ENCODE measurements around the gene CERS2. TPM values are rescaled to one million over a fixed set of nuclear protein-coding genes. Genes with fewer than 3 reads are reported as not detected.

The CERS2 gene, protein sequence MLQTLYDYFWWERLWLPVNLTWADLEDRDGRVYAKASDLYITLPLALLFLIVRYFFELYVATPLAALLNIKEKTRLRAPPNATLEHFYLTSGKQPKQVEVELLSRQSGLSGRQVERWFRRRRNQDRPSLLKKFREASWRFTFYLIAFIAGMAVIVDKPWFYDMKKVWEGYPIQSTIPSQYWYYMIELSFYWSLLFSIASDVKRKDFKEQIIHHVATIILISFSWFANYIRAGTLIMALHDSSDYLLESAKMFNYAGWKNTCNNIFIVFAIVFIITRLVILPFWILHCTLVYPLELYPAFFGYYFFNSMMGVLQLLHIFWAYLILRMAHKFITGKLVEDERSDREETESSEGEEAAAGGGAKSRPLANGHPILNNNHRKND
- total RNA-seq (2022; extraction: Qiagen RNA extraction; ENCODE audit: low read depth), result 249 to 266 TPM (median 256 TPM) in 5 replicates

DNA sequence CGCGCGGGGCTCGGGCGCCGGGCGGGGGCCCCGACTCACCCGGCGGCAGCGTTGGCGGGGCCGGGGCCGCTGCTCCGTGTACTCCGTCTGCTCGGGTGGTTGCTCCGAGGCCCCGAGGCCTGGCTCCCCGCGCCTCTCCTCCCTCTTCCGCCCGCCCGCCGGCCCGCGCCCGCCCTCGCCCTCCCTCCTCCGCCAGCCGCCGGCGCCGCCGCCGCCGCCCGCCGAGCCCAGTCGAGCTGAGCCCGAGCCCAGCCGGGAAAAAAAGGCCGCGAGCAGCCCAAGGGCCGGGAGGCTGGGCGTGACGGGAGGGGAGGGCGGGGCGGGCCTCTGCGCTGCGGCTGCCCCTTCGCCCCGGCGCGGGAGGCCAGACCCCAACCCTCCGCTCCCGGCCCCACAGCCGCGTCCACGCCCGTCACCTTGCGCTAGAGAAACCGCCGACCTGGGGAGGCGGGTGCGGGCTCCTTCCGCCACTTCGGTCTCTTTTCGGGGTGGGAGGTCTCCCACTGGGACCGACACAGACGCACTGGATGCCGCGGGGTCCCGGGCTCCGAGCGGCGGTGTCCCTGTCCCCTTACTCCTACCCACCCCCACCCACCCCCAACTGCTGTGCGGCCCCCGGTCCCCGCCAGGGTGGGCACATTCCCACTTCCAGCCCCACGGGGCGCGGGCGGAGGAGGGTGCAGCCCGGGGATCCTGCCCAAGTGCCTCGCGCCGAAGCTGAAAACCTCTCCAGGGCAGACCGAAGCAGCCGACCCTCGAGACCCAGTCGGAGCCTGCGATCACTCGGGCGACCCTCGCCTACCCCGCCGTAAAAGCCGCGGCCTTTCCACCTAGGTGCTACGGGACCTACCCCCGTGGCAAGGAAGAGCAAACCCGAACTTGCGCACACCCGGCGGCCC, at the start of gene CERS2:
Gene CERS2, minus strand, starts transcription at position 256 of the 899 bp plus-strand sequence. CDS start 5,745 bp downstream, outside the sequence.

DNA sequence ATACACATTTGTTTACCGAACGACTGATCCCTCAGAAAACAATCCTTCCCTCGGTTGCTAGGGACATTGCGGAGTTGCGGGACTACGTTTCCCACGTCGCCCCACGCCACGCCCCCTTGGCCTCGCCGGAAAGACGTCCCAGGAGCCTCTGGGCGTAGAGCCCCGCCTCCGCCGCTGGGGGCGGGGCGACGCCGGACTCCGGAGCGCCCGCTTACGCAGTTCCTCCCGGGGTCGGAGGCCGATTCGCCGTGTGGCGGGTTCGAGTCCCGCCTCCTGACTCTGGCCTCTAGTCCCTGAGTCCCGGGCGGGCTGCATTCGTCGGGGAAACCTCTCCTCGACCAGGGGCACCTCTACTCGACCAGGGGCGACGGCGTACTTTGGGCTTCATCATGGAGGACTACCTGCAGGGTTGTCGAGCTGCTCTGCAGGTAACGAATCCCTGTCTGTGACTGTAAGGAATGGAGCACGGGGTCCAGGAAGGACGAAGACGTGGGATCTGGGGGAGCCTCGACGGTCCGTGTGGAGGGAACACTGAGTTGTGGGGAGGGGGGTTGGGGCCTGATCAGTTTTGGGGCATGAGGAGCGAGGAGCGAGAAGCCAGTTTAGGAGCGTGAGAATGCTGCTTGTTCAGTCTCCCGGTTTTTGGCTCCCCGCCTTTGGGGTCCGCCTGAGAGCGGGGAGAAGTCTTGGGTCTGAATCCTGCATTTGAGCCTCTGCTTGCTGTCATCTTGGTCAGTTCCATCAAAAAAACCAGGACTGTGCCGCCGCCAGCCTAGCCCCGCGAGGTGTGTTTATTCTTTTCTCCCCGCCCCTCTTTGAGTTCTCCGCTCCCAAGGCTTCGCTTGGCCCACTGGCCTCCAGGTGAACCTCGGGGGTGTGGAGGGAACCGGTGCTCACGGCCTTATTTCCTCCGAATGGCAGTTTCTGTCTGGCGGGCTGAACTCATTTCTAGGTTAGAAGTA, 33.9 kb upstream of the CERS2 start, which contains the start of gene PRUNE1:
Gene PRUNE1, plus strand, starts transcription at position 206 of the 962 bp plus-strand sequence. Its CDS starts 184 bp downstream, at position 390.

GRCh38 chr1:151006327-151007052, 31.9 kb upstream of the CERS2 start, which contains the start of gene MINDY1:
TSS of gene MINDY1 (minus strand) at chr1:151006902. CDS start at chr1:151002617, 4,285 bp downstream.

GRCh38 chr1:150981805-150982712, 7.4 kb upstream of the CERS2 start, which contains the start of gene ANXA9:
TSS of gene ANXA9 (plus strand) at chr1:150982292. CDS start at chr1:150983106, 814 bp downstream.

GRCh38 chr1:150926097-150926741, 48.4 kb downstream of the CERS2 start, which contains the start of gene SETDB1:
TSS of gene SETDB1 (plus strand) at chr1:150926363. CDS start at chr1:150927715, 1,352 bp downstream.

Other genes starting within 250 kb of the CERS2 start
- 14.6 to 21.0 TPM (median 17.2 TPM) in 5 replicates for gene CTSS, start 209.1 kb downstream of the CERS2 start, total RNA-seq (2022; extraction: Qiagen RNA extraction; ENCODE audit: low read depth)
- 1.7 to 2.2 TPM (median 1.8 TPM) in 5 replicates for gene CTSK, start 166.6 kb downstream of the CERS2 start, total RNA-seq (2022; extraction: Qiagen RNA extraction; ENCODE audit: low read depth)
- gene ARNT, start 98.2 kb downstream of the CERS2 start, total RNA-seq (2022; extraction: Qiagen RNA extraction; ENCODE audit: low read depth), result 9.9 to 13.0 TPM (median 12.7 TPM) in 5 replicates
- not detected in 5 replicates for gene CTXND2, start 87.7 kb downstream of the CERS2 start, total RNA-seq (2022; extraction: Qiagen RNA extraction; ENCODE audit: low read depth)
- gene SETDB1, start 48.5 kb downstream of the CERS2 start, total RNA-seq (2022; extraction: Qiagen RNA extraction; ENCODE audit: low read depth), result 22.9 to 24.6 TPM (median 23.6 TPM) in 5 replicates
- 0.70 to 1.3 TPM (median 0.83 TPM) in 5 replicates for gene ANXA9, start 7.5 kb upstream of the CERS2 start, total RNA-seq (2022; extraction: Qiagen RNA extraction; ENCODE audit: low read depth)
- 2.4 to 3.7 TPM (median 3.0 TPM) in 5 replicates for gene MINDY1, start 32.1 kb upstream of the CERS2 start, total RNA-seq (2022; extraction: Qiagen RNA extraction; ENCODE audit: low read depth)
- gene PRUNE1, start 33.6 kb upstream of the CERS2 start, total RNA-seq (2022; extraction: Qiagen RNA extraction; ENCODE audit: low read depth), result 12.4 to 16.7 TPM (median 14.9 TPM) in 5 replicates
- gene BNIPL, start 61.8 kb upstream of the CERS2 start, total RNA-seq (2022; extraction: Qiagen RNA extraction; ENCODE audit: low read depth), result 0.09 to 0.12 TPM (median 0.11 TPM) in 4 of 5 replicates, not detected in the other
- 5.5 to 9.1 TPM (median 7.4 TPM) in 5 replicates for gene C1orf56, start 72.9 kb upstream of the CERS2 start, total RNA-seq (2022; extraction: Qiagen RNA extraction; ENCODE audit: low read depth)
- gene CDC42SE1, start 84.8 kb upstream of the CERS2 start, total RNA-seq (2022; extraction: Qiagen RNA extraction; ENCODE audit: low read depth), result 68.9 to 77.7 TPM (median 75.0 TPM) in 5 replicates
- 15.1 to 18.7 TPM (median 17.2 TPM) in 5 replicates for gene MLLT11, start 85.6 kb upstream of the CERS2 start, total RNA-seq (2022; extraction: Qiagen RNA extraction; ENCODE audit: low read depth)
- gene GABPB2, start 95.9 kb upstream of the CERS2 start, total RNA-seq (2022; extraction: Qiagen RNA extraction; ENCODE audit: low read depth), result 2.1 to 3.9 TPM (median 3.8 TPM) in 5 replicates
- gene SEMA6C, start 171.8 kb upstream of the CERS2 start, total RNA-seq (2022; extraction: Qiagen RNA extraction; ENCODE audit: low read depth), result 1.0 to 3.0 TPM (median 1.9 TPM) in 5 replicates
- gene TNFAIP8L2, start 181.8 kb upstream of the CERS2 start, total RNA-seq (2022; extraction: Qiagen RNA extraction; ENCODE audit: low read depth), result not detected in 5 replicates
- 5.5 to 9.9 TPM (median 5.7 TPM) in 5 replicates for gene LYSMD1, start 191.1 kb upstream of the CERS2 start, total RNA-seq (2022; extraction: Qiagen RNA extraction; ENCODE audit: low read depth)
- 43.2 to 48.0 TPM (median 45.2 TPM) in 5 replicates for gene SCNM1, start 191.3 kb upstream of the CERS2 start, total RNA-seq (2022; extraction: Qiagen RNA extraction; ENCODE audit: low read depth)
- gene TMOD4, start 201.1 kb upstream of the CERS2 start, total RNA-seq (2022; extraction: Qiagen RNA extraction; ENCODE audit: low read depth), result 0.25 to 0.35 TPM in 2 of 5 replicates, not detected in the others
- gene VPS72, start 215.4 kb upstream of the CERS2 start, total RNA-seq (2022; extraction: Qiagen RNA extraction; ENCODE audit: low read depth), result 44.8 to 61.9 TPM (median 47.4 TPM) in 5 replicates
- 41.8 to 52.4 TPM (median 45.2 TPM) in 5 replicates for gene PIP5K1A, start 223.7 kb upstream of the CERS2 start, total RNA-seq (2022; extraction: Qiagen RNA extraction; ENCODE audit: low read depth)

Measured in A549 treated with CpdA at 1 μM for 4 hours (cell line).